Measurements from ENCODE around the gene TNFRSF19.

DNA sequence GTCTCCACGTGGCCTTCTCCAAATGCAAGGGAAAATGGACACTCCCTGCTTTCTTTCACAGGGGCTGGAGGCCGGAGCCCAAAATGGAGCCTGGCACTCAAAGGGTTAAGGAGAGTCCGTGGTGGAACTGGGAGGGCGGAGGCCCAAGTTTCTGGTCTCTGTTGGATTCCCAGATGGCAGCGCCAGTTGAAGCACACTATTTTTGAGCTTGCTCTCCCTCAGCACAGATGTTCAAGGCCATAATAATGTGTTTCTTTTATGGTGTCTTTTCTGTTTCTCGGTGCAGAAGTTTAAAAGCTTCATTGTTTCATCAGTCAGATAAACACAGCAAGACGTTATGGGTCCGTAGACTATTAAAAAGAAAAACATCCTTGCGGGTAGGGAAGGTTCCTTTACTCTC lies 67.6 kb downstream of the TNFRSF19 start:
- TF ChIP-seq, protein P1, sequence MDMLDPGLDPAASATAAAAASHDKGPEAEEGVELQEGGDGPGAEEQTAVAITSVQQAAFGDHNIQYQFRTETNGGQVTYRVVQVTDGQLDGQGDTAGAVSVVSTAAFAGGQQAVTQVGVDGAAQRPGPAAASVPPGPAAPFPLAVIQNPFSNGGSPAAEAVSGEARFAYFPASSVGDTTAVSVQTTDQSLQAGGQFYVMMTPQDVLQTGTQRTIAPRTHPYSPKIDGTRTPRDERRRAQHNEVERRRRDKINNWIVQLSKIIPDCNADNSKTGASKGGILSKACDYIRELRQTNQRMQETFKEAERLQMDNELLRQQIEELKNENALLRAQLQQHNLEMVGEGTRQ (IDR thresholded peaks at IDR 0.05; ENCODE audit: low read length): no peak
- TF ChIP-seq CEBPB (IDR thresholded peaks at IDR 0.05; ENCODE audit: low read depth, low read length) (no peak), SIRT6 (IDR thresholded peaks at IDR 0.05; ENCODE audit: low read length) (no peak)
- TF ChIP-seq, protein P2, sequence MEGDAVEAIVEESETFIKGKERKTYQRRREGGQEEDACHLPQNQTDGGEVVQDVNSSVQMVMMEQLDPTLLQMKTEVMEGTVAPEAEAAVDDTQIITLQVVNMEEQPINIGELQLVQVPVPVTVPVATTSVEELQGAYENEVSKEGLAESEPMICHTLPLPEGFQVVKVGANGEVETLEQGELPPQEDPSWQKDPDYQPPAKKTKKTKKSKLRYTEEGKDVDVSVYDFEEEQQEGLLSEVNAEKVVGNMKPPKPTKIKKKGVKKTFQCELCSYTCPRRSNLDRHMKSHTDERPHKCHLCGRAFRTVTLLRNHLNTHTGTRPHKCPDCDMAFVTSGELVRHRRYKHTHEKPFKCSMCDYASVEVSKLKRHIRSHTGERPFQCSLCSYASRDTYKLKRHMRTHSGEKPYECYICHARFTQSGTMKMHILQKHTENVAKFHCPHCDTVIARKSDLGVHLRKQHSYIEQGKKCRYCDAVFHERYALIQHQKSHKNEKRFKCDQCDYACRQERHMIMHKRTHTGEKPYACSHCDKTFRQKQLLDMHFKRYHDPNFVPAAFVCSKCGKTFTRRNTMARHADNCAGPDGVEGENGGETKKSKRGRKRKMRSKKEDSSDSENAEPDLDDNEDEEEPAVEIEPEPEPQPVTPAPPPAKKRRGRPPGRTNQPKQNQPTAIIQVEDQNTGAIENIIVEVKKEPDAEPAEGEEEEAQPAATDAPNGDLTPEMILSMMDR (IDR thresholded peaks at IDR 0.05; ENCODE audit: control extremely low read depth in 1 of 3, insufficient read depth in 1 of 3, low read depth in 1 of 3, low read length in 3 of 3): no peak
